Measurements from ENCODE around the gene FAM53A. TPM values are rescaled to one million over a fixed set of nuclear protein-coding genes. Genes with fewer than 3 reads are reported as not detected.

Gene FAM53A
- total and polyA plus RNA-seq, 2 of the 13 experiments (the other 11 are each of a cell fraction or from before 2014, with no cell fraction given): 0.48 to 1.1 TPM

DNA sequence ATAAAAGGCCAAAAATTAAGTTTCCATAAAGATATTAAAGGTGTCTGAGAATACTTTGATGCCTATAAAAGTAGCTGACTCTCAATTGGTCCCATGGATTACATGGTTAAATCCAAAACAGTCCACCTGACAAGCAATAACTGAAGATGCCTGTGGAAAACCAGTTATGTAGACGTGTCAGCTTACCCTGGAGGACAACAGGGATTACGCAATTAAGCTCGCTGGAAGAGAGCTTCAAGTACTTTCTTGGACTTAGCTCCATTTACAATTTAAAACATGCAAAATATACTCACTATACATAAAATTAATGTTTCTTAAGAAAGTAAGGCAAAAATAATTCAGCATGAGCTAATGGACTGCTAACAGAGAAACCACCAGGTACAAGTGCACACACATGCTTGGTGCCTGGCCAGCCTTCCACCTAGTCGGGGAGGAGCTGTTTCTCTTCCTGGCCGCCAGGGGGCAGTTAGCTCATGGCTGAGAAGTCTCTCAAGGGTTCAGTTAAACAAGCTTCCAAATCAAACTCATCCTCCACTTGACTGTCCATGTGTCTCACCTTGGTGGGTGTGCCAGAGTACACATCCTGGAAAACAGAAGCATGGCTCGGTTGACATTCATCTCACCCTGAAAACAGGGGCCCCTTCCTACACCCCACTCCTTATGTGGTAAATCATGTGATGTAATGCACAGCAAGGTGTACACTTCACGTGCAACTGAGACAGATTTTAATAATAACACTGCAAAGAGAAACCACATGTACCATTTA lies 9.2 kb upstream of the FAM53A start (continued):
- TF ChIP-seq DPF2 (CRISPR knock-in tag; IDR thresholded peaks at IDR 0.05; ENCODE audit: borderline replicate concordance, low read depth) (no peak), YEATS4 (CRISPR knock-in tag; IDR thresholded peaks at IDR 0.05; ENCODE audit: borderline replicate concordance) (no peak), CAMTA2 (CRISPR knock-in tag; IDR thresholded peaks at IDR 0.05; ENCODE audit: borderline replicate concordance) (0 out of 2 replicates have a peak, but pooled peaks have one; percentile 29), ARID4A (CRISPR knock-in tag; IDR thresholded peaks at IDR 0.05; ENCODE audit: borderline replicate concordance) (peak; percentile 50; the same call in 1 of the 2 replicates), YEATS2 (CRISPR knock-in tag; IDR thresholded peaks at IDR 0.05; ENCODE audit: borderline replicate concordance) (no peak), CERS6 (CRISPR knock-in tag; IDR thresholded peaks at IDR 0.05) (no peak), MLLT10 (CRISPR knock-in tag; IDR thresholded peaks at IDR 0.05) (no peak), LBX2 (CRISPR knock-in tag; IDR thresholded peaks at IDR 0.05; ENCODE audit: borderline replicate concordance) (no peak), ZNF282 (IDR thresholded peaks at IDR 0.05; ENCODE audit: partially characterized antibody) (no peak), DBP (CRISPR knock-in tag; IDR thresholded peaks at IDR 0.05; ENCODE audit: not compliant biosample characterization) (no peak), CCDC6 (CRISPR knock-in tag; IDR thresholded peaks at IDR 0.05) (no peak), TGIF2 (CRISPR knock-in tag; IDR thresholded peaks at IDR 0.05) (no peak), KLF6 (CRISPR knock-in tag; IDR thresholded peaks at IDR 0.05) (peak; percentile 34; the same call in 1 of the 2 replicates), ZNF558 (CRISPR knock-in tag; IDR thresholded peaks at IDR 0.05; ENCODE audit: borderline replicate concordance) (no peak), ZFAT (CRISPR knock-in tag; conservative IDR thresholded peaks at IDR 0.05) (no peak), ZNF225 (CRISPR knock-in tag; IDR thresholded peaks at IDR 0.05) (no peak), ASH2L (IDR thresholded peaks at IDR 0.05; ENCODE audit: insufficient read length, low read depth, low read length) (no peak)
- TF ChIP-seq, protein P1, sequence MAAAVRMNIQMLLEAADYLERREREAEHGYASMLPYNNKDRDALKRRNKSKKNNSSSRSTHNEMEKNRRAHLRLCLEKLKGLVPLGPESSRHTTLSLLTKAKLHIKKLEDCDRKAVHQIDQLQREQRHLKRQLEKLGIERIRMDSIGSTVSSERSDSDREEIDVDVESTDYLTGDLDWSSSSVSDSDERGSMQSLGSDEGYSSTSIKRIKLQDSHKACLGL (CRISPR knock-in tag; IDR thresholded peaks at IDR 0.05): no peak
- TF ChIP-seq, protein P2, sequence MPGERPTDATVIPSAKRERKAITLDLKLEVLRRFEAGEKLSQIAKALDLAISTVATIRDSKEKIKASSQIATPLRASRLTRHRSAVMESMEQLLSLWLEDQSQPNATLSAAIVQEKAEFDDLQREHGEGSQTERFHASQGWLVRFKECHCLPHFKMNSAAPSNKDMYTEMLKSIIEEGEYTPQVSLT (CRISPR knock-in tag; IDR thresholded peaks at IDR 0.05; ENCODE audit: borderline replicate concordance, low read depth): no peak
- TF ChIP-seq, protein P3, sequence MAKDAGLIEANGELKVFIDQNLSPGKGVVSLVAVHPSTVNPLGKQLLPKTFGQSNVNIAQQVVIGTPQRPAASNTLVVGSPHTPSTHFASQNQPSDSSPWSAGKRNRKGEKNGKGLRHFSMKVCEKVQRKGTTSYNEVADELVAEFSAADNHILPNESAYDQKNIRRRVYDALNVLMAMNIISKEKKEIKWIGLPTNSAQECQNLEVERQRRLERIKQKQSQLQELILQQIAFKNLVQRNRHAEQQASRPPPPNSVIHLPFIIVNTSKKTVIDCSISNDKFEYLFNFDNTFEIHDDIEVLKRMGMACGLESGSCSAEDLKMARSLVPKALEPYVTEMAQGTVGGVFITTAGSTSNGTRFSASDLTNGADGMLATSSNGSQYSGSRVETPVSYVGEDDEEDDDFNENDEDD (CRISPR knock-in tag; IDR thresholded peaks at IDR 0.05; ENCODE audit: borderline replicate concordance): 0 out of 2 replicates have a peak, but pooled peaks have one; percentile 23

Data from HepG2 (cell line).